GM23248 (cell line): ENCODE measurements around the gene LRRTM2. TPM values are rescaled to one million over a fixed set of nuclear protein-coding genes. Genes with fewer than 3 reads are reported as not detected.
A peak's percentile ranks its signal among the peaks of the same experiment; 100 is the strongest.

Experiments
- DNase-seq: peaks from one replicate; pipeline ENCODE4 v3.0.0-alpha.2; 2015
- H2AFZ ChIP-seq: fragments of 200-600 bp; sonication (generic); 2 replicates; pipeline ENCODE4 v1.6.1; 2016; ENCODE audit warnings: antibody characterized with exemption
- H3F3A ChIP-seq: fragments of 200-600 bp; sonication (generic); 2 replicates; pipeline ENCODE4 v1.6.1; 2016; ENCODE audit warnings: mild to moderate bottlenecking, antibody characterized with exemption, mixed run types; ENCODE audit not compliant: insufficient read depth
- H3K27ac ChIP-seq: fragments of 200-600 bp; sonication (generic); 2 replicates; pipeline ENCODE4 v1.5.1; 2016; ENCODE audit warnings: mild to moderate bottlenecking
- H3K27me3 ChIP-seq: fragments of 200-600 bp; sonication (generic); replicated peaks from 2 replicates; pipeline ENCODE4 v1.6.1; 2016; ENCODE audit warnings: mild to moderate bottlenecking; ENCODE audit not compliant: insufficient read depth
- H3K36me3 ChIP-seq: fragments of 200-600 bp; sonication (generic); 2 replicates; pipeline ENCODE4 v1.6.1; 2016; ENCODE audit warnings: low read depth, mild to moderate bottlenecking
- H3K4me1 ChIP-seq: fragments of 200-600 bp; sonication (generic); 2 replicates; pipeline ENCODE4 v1.6.1; 2016; ENCODE audit warnings: mild to moderate bottlenecking; ENCODE audit not compliant: insufficient read depth
- H3K4me2 ChIP-seq: fragments of 200-600 bp; sonication (generic); one replicate; pipeline ENCODE4 v1.6.1; 2016; ENCODE audit warnings: mild to moderate bottlenecking; ENCODE audit not compliant: unreplicated experiment
- H3K4me3 ChIP-seq: fragments of 200-600 bp; sonication (generic); 2 replicates; pipeline ENCODE4 v1.5.1; 2016; ENCODE audit warnings: mild to moderate bottlenecking
- H3K79me2 ChIP-seq: fragments of 200-600 bp; sonication (generic); 2 replicates; pipeline ENCODE4 v1.6.1; 2016; ENCODE audit warnings: mild to moderate bottlenecking; ENCODE audit not compliant: insufficient read depth
- H3K9ac ChIP-seq: fragments of 200-600 bp; sonication (generic); 2 replicates; pipeline ENCODE4 v1.6.1; 2016; ENCODE audit warnings: mild to moderate bottlenecking
- H3K9me2 ChIP-seq: fragments of 200-600 bp; sonication (generic); 2 replicates; pipeline ENCODE4 v1.6.1; 2016; ENCODE audit warnings: mixed run types, mild to moderate bottlenecking, moderate library complexity; ENCODE audit not compliant: insufficient read depth
- H3K9me3 ChIP-seq: fragments of 200-600 bp; sonication (generic); one replicate; pipeline ENCODE4 v1.6.1; 2017; ENCODE audit warnings: low read depth
- H4K20me1 ChIP-seq: fragments of 200-600 bp; sonication (generic); 2 replicates; pipeline ENCODE4 v1.6.0; 2016; ENCODE audit not compliant: insufficient read depth
- EZH2 ChIP-seq: fragments of 200-600 bp; sonication (generic); IDR thresholded peaks from 2 replicates; pipeline ENCODE4 v1.6.1; 2018; ENCODE audit warnings: antibody characterized with exemption, mild to moderate bottlenecking; ENCODE audit not compliant: insufficient read depth, poor library complexity, severe bottlenecking
- EZH2phosphoT487 ChIP-seq: fragments of 200-600 bp; sonication (generic); IDR thresholded peaks from 2 replicates; pipeline ENCODE4 v1.6.1; 2018; ENCODE audit warnings: antibody characterized with exemption, moderate library complexity, mild to moderate bottlenecking, low read depth; ENCODE audit not compliant: insufficient read depth
- WGBS, 2 experiments: methylation state at CpG; one replicate each; pipeline ENCODE4 v1.1.6; 2015 to 2017; ENCODE audit warnings: low lambda C conversion rate in 2 of 2, low coverage in 1 of 2; ENCODE audit errors: missing lambda C conversion rate in 2 of 2; 5-methylcytosine and 5-hydroxymethylcytosine counted together
- in situ Hi-C: fragments of 300-500 bp; cut with MboI; formaldehyde crosslinking; loops from 2 replicates; pipeline ENCODE4 v1.15.0; 2020
- polyA plus RNA-seq: library from polyadenylated mRNA; unstranded; fragments of >200 nt; fragmentation: Nextera tagmentation; extraction: Ambion mirVana; gene quantifications from 2 replicates; pipeline ENCODE4 v1.2.1, GENCODE V29; 2016
- total RNA-seq: library from RNA; depleted of rRNA; stranded (reverse); fragments of >200 nt; shearing (Covaris generic); gene quantifications from 2 replicates; pipeline ENCODE4 v1.2.3, GENCODE V29; 2014

LRRTM2 gene
- total and polyA plus RNA-seq, 2 experiments from 2014 or later = 0.11 to 0.71 TPM

DNA sequence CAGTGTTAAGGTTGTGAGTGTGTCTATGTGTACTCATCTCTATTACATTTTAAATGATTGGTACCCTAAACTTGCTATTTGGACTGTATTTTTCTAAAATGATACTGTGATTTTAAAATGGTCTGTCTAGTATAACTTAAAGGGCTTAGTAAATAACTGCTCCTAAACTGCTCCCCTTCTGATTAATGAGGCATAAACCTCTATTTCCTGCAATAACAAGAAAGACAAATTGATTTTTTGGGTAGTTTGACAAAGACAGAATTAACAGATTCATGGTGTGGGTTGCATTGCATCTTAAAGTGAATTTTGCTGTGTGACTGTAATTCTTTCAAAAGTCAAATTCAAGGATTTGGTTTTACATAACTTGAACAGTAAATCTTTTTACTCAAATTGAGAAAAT is 8.1 kb upstream of the LRRTM2 start:
- no peak for DNase-seq
- Histone ChIP-seq H3K9me2 (no peaks in the 10 kb centered on the region), H3K4me3 (no peak overlapping the region), H2AFZ (no peak overlapping the region), H3K36me3 (peaks cover 24% of the 10 kb centered on the region), H3F3A (no peaks in the 10 kb centered on the region), H3K79me2 (peaks cover 100% of the 10 kb centered on the region), H3K9ac (no peak overlapping the region), H3K4me1 (no peaks in the 10 kb centered on the region), H3K9me3 (no peaks in the 10 kb centered on the region), H4K20me1 (peaks cover 20% of the 10 kb centered on the region; the same call in 1 of the 2 replicates), H3K4me2 (no peak overlapping the region), H3K27ac (no peak overlapping the region), H3K27me3 (no peaks in the 10 kb centered on the region)
- in situ Hi-C loops = no loop called here
- TF ChIP-seq EZH2 (no peak), EZH2phosphoT487 (no peak)

DNA sequence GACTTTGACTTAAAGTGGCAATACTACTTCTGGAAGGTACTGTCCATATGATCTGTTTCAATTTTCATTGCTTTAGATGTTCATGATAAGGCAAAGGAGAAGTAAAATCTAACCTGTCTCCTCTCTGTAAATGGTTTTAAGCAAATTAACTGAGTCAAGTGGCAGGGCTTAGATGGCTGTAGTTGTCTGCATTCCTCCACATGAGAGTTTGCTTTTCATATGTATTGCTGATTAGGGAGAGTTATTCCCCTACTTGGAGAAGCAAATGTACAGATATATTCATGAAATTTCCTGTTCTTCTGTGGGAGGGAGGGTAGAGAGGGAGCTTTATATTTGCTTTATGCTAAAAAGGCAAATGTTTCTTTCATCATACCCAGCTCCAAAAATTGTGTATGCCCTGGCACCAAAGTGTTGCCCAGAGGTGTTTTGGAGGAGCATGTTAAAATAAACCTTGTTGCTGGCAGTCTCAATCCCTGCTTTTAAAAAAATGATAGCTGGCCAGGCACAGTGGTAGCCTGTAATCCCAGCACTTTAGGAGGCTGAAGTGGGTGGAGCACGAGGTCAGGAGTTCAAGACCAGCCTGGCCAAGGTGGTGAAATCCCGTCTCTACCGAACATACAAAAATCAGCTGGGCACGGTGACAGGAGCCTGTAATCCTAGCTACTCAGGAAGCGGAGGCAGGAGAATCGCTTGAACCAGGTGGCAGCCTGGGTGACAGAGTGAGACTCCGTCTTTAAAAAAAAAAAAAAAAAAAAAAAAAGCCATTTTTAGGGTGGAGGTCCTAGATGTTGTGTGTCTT is 3.5 kb upstream of the LRRTM2 start:
- no peak overlapping the region for H3K9ac ChIP-seq
- H4K20me1 ChIP-seq = peaks cover 17% of the 10 kb centered on the region; the same call in 1 of the 2 replicates
- H3K79me2 ChIP-seq = peaks cover 99% of the 10 kb centered on the region
- H3K36me3 ChIP-seq = no peaks in the 10 kb centered on the region
- no peaks in the 10 kb centered on the region for H3K9me2 ChIP-seq
- no peaks in the 10 kb centered on the region for H3K27me3 ChIP-seq
- H3K4me1 ChIP-seq = peaks cover 20% of the 10 kb centered on the region
- no peak overlapping the region for H3K27ac ChIP-seq
- H3K4me3 ChIP-seq = no peak overlapping the region
- no peak overlapping the region for H2AFZ ChIP-seq
- in situ Hi-C loops = no loop called here
- no peak overlapping the region for H3K4me2 ChIP-seq
- H3F3A ChIP-seq = peaks cover 29% of the 10 kb centered on the region; the same call in 1 of the 2 replicates
- H3K9me3 ChIP-seq = no peaks in the 10 kb centered on the region
- no peak for DNase-seq
- TF ChIP-seq EZH2 = no peak
- TF ChIP-seq EZH2phosphoT487 = no peak
- WGBS, 2 experiments = 89 to 91% methylated on average over 7 of the region's 7 CpGs

DNA sequence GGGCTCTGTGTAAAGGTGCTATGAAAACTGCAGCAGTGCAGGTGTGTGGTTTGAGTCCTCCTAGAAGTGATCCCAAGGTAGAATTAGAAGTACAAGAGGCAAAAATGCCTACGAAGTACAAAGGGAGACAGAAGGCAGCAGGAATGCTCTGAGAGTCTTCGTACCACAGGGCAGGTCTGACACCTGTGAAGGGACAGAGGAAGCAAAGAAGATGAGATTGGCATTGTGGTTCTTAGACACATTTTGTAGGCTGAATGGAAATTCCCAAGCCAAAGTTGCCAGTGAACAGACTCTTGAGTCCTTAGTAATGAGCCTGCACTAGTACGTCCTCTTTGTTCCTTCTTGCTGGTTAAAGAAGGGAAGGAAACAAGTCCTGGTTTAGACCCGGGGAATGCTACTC is 1.7 kb upstream of the LRRTM2 start:
- Histone ChIP-seq H4K20me1 (peaks cover 24% of the 10 kb centered on the region; the same call in 1 of the 2 replicates), H3F3A (peaks cover 29% of the 10 kb centered on the region; the same call in 1 of the 2 replicates), H3K79me2 (peaks cover 99% of the 10 kb centered on the region), H3K9me2 (no peaks in the 10 kb centered on the region), H3K27me3 (no peaks in the 10 kb centered on the region), H3K9me3 (no peaks in the 10 kb centered on the region), H3K4me3 (no peak overlapping the region), H3K4me2 (no peak overlapping the region), H3K36me3 (no peaks in the 10 kb centered on the region), H3K4me1 (peaks cover 21% of the 10 kb centered on the region), H3K9ac (no peak overlapping the region), H3K27ac (no peak overlapping the region), H2AFZ (no peak overlapping the region)
- 88 to 93% methylated on average over 4 of the region's 4 CpGs for WGBS, 2 experiments
- DNase-seq = no peak
- TF ChIP-seq EZH2 (no peak), EZH2phosphoT487 (no peak)
- in situ Hi-C loops = no loop called here

DNA sequence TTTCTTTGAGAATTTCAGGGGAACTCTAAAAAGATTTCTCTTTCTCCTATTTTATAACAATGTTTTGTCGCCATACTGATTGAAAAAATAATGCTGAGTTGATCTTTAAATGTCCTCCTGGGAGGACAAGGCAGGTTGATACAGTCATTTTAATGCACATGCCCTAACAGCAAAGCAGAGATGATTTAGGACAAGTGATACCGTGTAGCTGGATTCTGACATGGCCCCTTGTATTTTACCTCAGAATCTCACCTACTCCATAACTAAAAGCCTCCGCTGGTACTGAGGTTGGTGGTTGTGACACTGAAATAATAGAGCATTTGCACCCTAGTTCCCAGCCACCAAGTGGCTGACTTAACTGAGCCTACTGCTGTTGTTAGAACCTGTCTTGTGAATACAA is 811 bp upstream of the LRRTM2 start:
- H3K27ac ChIP-seq = peak overlapping the region; percentile 71
- no peaks in the 10 kb centered on the region for H3K27me3 ChIP-seq
- peaks cover 29% of the 10 kb centered on the region; the same call in 1 of the 2 replicates for H3F3A ChIP-seq
- H2AFZ ChIP-seq = no peak overlapping the region
- no peaks in the 10 kb centered on the region for H3K9me3 ChIP-seq
- peak overlapping the region; percentile 90 for H3K4me2 ChIP-seq
- peaks cover 26% of the 10 kb centered on the region; the same call in 1 of the 2 replicates for H4K20me1 ChIP-seq
- in situ Hi-C loops = no loop called here
- no peaks in the 10 kb centered on the region for H3K36me3 ChIP-seq
- peaks cover 29% of the 10 kb centered on the region for H3K4me1 ChIP-seq
- H3K9ac ChIP-seq = peak overlapping the region; percentile 75
- no peak for DNase-seq
- H3K79me2 ChIP-seq = peaks cover 99% of the 10 kb centered on the region
- 97 to 100% methylated on average over 3 of the region's 3 CpGs for WGBS, 2 experiments
- no peaks in the 10 kb centered on the region for H3K9me2 ChIP-seq
- TF ChIP-seq EZH2 (no peak), EZH2phosphoT487 (no peak)
- H3K4me3 ChIP-seq = no peak overlapping the region
